ENCODE measurements around the gene ERCC6. TPM values are rescaled to one million over a fixed set of nuclear protein-coding genes. Genes with fewer than 3 reads are reported as not detected.

ERCC6 gene
- total RNA-seq, 1 donor from 2014 or later = 31.0 TPM

DNA sequence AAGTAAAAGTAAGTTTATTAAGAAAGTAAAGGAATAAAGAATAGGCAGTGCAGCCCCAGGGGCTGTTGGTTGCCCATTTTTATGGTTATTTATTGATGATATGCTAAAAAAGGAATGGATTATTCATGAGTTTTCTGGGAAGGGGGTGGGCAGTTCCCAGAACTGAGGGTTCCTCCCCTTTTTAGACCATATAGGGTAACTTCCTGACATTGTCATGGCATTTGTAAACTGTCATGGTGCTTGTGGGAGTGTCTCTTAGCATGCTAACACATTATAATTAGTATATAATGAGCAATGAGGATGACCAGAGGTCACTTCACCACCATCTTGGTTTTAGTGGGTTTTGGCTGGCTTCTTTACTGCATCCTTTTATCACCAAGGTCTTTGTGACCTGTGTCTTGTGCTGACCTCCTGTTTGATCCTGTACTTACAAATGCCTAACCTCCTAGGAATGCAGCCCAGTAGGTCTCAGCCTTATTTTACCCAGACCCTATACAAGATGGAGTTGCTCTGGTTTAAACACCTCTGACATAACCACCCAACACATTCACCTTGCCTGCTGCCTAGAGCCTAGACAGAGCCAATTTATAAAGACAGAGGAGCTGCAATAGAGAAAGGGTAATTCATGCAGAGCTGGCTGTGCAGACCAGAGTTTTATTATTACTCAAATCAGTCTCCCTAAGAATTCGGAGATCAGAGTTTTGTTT lies 10.9 kb upstream of the ERCC6 start:
- DNase-seq (ENCODE audit: low spot score) = no peak

DNA sequence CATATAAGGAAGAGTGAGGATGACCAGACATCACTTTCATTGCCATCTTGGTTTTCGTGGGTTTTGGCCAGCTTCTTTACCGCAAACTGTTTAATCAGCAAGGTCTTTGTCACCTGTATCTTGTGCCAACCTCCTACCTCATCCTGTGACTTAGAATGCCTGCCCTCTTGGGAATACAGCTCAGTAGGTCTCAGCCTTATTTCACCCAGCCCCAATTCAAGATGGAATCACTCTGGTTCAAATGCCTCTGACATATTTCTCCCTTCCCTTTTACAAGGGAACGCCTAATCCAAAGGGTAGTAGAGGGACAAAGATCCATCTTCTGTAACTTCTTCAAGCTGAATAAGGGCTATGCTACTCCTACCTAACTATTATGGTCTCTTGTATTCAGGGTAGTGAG lies 4.7 kb upstream of the ERCC6 start:
- DNase-seq (ENCODE audit: low spot score) = no peak

DNA sequence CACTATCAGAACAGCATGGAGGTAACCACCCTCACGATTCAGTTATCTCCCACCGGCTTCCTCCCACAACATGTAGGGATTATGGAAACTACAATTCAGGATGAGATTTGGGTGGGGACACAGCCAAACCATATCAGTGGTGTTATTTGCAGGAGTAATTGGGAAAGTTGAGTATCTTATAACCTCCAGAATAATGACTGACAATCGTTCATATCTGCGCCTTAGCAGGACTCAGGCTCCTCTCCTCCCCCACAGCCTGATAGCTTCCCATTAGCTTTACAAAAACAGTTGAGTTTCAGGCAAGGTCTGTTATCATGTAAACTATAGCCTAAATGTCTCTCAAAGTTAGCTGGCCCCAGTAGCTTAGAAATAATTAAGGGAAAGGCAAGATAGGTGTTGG lies 3.4 kb upstream of the ERCC6 start:
- DNase-seq (ENCODE audit: low spot score) = no peak

DNA sequence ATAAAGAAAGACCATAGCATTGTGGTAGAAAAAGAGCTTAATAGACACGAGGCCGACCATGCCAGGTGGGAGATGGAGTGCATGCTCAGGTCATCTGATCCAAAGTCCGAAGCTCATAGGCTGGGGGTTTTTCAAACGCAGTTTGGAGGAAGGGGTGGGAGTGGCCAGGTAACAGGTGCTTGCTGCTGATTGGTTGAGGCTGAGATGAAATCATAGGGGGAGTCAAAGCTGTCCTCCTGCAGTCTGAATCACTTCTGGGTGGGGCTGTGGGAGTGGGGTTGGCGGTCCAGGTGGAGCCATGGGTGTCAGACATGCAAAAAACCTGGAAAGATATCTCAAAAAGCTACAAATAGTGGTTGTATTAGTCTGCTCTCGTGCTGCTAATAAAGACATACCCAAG lies 2.8 kb upstream of the ERCC6 start:
- no peak for DNase-seq (ENCODE audit: low spot score)

DNA sequence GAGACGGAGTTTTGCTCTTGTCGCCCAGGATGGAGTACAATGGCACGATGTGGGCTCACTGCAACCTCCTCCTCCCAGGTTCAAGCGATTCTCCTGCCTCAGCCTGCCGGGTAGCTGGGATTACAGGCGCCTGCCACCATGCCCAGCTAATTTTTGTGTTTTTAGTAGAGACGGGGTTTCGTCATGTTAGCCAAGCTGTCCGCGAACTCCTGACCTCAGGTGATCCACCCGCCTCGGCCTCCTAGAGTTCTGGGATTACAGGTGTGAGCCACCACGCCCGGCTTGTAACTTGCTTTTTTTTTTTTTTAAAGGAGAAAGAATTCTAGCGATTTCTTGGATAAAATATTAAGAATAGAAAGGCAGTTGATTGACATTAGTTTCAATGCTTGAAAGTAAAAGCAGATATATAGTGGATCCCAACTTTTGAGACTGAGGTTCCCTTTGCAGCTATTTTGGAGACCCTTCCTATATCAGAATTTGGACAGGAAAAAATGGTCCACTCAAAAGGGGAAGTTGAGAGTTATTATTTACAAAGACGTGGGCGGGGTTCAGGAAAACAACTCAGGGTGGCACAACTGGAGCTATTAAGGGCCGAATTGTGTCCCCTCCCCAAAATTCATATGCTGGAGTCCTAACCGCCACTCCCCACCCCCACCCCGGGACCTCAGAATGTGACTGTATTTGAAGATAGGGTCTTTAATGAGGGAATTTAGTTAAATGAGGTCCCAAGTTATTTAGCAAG lies 1.3 kb upstream of the ERCC6 start:
- no peak for DNase-seq (ENCODE audit: low spot score)

DNA sequence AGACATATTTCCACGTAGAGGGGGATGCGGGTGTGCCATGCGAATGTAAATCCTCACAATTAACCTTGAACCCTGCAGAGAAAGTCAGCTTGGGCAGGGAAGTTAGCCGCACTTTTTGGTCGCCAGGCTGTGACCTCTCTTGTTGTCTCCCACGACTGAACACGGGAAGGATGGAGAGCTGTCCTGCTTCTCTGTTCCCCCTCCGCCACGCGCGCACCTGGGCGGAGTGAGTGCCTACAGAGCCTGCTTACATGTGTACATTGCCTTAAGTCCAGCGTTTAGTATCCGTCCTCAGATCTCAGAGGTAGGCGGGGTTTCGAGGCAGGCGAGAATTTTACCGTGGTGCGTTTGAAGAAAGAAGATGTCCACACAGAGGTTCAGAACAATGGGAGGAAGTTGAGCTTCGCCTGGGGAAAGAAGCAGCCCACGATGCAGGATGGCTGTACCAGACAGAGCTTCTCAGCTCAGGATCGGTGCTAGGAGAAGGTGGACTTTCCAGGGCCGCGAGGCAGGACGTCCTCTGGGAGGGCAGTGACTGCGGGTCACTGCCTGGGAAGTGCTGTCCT lies 482 bp upstream of the ERCC6 start:
- peak; percentile 37 for DNase-seq (ENCODE audit: low spot score)

DNA sequence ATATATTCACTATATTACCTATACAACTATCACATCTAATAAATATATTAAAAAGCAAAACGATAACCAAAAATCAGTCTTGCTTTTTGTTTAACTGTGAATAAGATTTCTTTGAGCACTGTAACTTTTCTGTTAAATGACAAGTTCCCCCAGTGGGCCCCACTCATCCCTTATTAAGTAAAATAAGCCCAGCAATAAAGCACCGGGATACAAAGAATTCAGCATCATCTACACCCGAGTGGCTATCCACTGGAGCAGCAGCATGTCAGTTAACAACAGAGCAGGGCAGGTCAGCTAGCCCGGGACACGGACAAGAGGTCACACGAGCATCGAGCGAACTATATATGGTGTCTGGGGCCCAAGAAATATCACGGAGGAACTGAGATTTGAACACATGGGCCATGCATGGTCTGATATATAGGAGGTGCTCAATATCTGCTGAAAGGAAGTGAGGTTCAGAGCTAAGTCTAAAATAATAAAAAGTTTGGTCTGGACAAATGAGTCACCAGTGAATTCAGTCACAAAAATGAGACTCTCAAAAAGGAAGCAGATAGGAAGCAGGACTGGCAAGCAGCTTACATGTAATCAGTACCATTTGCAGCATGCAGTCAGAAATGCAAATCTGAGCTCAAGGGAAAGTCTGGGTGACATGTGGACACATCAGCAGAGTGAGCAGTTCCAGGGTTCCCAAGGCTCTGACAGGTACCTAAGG lies 4.1 kb downstream of the ERCC6 start:
- DNase-seq (ENCODE audit: low spot score) = no peak

DNA sequence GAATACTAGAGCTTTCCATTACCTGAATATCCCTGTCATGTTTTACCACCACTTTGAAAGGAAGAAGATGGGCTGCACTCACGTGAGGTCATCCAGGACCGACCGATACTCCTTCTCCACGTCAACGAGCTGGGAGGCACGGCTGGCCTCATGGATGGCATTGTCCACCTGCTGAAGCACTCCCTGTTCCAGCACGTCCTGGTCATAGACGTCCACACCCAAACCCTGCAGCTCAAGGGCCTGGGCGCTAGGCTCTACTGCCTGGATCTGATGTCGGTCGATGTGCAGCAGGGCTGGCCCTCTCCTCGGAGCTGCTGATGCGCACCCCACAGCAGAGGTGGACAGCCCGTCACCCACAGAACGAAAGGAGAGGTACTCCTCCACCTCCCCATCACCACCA lies 6.5 kb downstream of the ERCC6 start:
- DNase-seq (ENCODE audit: low spot score) = no peak

DNA sequence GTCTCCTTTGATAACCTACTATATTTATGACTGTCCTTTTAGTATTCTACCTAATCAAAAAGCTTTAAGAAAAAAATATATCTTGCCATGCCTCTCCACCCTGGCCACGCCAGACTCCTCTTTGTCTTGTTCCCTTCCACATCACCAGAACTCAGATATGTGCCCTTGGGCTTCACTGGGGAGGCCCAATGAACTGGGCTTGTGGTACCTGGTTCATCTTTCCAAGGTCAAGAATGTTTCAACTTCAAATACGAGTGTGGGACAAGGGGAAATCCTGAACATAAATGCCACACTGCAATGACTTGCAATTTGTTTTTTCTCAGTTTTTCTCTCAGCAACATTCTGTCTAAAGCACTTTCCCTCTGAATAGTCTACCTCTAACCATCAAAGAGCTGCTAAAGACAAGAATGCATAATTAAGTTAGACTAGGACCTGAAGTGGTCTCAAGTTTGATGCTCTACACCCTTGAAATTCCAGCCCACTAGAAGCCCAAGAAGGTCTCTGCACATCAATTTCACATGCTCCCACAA lies 9.9 kb downstream of the ERCC6 start:
- no peak for DNase-seq (ENCODE audit: low spot score)

DNA sequence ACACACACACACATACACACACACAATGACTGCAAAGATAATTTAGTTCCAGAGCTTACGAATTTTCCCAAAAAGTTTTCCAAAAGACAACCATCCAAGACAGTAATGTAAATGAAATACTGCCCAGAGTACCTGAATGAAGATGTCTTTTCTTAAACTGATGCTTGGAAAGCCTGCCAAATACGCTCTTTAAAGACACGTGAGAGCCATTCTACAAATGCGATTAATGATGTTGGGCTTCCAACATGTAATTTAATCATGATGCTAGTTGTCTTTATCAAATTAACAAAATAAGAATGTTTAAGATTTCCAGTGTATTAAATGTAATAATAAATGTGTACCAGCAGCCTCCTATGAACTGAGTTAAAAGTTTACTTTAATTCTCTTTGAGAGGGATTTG lies 11.1 kb downstream of the ERCC6 start:
- no peak for DNase-seq (ENCODE audit: low spot score)

DNA sequence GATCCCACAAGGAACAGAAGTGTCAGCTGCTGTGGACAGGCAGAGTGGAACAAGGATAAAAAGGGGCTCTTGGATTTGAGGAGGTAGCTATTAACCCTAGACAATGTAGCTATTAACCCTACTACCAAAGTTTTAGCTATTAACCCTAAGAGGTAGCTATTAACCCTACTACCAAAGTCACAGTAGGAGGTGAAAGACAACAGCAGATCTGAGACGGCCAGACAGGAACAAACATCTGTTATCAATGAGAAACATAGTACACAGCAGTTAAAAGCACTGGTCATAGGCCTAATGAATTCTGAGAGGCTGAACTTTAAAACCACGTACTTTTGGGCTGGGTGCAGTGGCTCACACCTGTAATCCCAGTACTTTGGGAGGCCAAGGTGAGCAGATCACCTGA lies 11.9 kb downstream of the ERCC6 start:
- no peak for DNase-seq (ENCODE audit: low spot score)

DNA sequence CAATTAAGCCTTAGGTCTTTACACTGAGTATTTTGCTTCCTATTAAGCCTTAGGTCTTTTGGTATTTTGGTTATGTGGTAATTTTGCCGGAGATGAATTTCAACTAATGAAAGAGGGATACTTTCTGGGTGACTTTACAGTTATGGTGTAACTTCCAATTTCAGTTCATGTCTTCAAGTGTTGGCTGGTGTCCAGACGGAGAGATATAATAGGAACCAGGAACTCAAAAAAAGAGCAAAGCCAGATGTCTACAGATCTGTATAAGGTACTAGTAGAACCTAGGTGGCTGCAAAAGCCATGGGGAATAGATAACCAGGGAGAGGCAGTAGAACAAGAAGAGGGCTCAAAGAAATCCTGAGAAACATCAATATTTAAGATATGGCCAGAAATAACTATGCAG lies 12.3 kb downstream of the ERCC6 start:
- no peak for DNase-seq (ENCODE audit: low spot score)

DNA sequence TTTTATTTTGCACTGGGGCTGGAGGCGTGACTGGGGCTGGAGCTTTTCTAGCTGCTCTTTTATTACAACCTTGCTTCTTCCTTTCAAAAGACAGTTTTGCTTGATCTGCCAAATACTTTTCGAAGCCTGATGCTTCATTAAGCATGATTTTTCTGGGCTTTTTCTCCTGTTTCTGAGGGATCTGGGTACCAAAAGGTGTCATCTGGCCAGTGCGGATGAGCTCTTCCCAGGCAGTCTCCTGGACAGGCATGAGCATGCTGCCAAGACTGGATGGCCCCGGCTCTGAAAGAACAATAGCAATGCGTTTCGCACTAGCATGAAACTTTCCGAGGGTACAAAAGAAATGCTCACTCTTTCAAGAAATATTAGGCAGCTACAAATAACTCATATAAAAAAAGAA lies 14.4 kb downstream of the ERCC6 start:
- no peak for DNase-seq (ENCODE audit: low spot score)

DNA sequence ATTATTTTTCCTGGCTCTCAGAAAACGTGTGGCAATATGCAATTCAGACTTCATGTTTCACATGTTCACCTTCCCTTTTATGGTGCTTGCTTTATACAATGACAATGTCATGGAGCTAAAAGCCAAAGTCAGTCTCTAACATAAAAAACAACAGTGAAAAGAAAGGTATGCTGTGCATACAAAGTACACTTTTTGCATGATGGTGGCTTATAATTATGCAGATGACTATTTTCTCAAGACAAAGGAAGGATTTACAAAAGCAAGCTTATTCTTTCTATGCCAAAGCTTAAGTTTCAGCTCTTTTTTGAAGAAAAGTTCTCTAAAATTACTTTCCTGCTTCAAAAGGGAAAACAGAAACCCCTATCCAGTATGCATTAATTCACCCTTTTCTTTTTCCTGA lies 15.6 kb downstream of the ERCC6 start:
- DNase-seq (ENCODE audit: low spot score) = no peak

DNA sequence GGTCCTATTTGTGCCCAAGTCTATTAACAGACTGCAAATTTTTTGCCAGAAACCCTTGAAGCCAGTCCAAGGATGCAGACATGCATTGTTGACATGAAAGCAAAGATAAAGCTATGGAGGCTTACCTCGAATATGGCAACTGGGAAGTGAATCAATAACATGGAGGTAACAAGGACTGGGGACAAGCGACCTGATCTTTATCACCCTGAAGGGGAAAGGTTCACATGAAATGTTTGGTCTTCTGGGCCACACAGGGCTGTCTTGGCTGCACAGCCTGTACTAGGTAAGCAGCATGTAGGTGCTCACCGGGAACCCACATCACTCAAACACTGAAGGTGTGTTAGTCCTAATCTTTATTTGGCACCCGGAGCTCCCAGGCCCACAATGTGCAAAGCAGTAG lies 17.9 kb downstream of the ERCC6 start:
- DNase-seq (ENCODE audit: low spot score) = no peak

DNA sequence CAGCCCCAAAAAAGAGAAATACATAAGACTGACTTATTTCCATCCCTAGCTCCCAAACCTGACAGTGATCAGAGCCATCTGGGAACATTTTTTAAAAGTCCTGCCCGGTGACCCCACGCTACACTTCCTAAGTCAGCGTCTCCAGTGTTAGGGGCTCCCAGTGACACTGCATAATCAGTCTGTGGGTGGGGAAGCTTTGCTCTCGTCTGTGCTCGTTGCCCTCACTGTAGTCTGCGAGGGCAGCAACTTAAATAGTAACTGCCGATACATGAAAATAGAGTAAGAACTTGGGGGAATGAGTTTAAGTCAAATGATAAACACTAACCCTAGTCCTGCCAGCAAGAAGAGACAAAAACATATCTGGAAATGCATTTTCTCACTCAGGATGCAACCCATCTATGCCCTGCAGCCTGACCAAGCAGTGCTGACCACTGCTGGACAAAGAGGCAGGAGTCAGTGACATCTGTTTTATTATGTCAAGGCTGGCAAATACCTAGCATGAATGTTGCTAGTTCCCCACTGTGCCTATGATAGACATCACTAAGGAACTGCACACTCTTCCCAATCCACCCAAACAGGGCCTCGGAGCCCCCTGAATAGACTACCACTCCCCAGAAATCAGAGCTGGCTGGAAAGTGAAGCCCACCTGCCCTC lies 18.7 kb downstream of the ERCC6 start:
- no peak for DNase-seq (ENCODE audit: low spot score)

DNA sequence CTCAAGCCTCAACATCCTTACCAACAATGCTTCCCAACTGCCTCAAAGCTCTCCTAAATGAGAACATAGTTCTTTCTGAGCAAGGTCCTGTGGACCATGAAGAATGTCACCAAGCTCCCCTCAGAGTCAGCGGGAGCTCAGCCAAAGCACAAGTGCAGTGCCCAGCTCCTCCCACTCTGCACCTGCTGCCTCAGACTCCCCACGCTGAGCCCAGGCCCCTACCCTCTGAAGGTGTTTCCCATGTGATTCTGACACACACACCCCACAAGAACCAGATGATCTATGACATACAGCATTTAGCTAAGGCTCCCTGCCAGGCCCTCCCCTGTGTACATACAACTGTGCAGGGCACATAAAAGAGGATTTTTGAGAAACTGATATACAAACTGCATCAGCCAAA lies 19.2 kb downstream of the ERCC6 start:
- no peak for DNase-seq (ENCODE audit: low spot score)

DNA sequence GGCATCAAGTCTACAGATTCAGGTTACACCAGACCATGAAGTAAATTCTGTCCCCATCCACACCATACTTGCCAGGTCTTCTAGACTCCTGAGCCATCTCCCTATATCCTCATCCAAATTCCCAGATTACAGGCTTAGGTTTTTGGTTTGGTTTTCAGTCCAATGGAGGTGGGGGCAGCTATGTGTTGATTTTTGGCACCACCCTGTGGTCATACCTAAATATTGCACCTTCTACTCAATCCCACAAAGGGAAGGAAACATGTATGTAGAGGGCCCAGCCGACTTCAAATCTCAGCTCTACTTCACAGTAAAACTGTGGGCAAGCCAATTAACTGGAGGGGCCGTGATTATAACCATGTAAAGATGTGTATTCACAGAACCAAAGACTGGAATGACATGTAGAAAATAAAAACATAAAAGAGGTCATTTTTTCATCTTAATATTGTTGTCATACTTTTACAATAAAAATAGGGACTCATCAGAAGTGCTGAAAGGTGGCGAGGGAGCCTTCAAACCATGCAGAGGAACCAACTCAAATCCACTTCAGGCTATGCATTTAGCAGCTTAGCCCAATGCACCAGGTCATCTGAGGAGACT lies 19.8 kb downstream of the ERCC6 start:
- peak; percentile 30 for DNase-seq (ENCODE audit: low spot score)

DNA sequence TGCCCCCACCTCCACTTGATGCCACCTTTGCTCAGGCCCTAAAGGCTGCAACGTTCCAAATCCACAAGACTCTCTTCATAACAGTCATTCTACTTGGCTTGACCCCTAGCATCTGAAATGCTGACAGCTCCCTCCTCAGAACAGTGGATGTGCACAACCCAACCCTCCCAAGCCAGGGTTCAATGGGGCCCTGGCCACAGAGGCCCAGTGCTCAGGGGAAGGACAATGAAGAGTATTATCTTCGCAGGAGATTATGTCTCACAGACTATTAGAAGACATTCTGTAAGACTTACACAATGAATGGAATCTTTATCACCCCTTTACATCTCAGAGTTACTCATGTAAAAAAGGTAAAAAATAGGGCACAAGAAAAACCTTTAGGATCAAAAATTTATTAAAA lies 20.4 kb downstream of the ERCC6 start:
- DNase-seq (ENCODE audit: low spot score) = no peak

DNA sequence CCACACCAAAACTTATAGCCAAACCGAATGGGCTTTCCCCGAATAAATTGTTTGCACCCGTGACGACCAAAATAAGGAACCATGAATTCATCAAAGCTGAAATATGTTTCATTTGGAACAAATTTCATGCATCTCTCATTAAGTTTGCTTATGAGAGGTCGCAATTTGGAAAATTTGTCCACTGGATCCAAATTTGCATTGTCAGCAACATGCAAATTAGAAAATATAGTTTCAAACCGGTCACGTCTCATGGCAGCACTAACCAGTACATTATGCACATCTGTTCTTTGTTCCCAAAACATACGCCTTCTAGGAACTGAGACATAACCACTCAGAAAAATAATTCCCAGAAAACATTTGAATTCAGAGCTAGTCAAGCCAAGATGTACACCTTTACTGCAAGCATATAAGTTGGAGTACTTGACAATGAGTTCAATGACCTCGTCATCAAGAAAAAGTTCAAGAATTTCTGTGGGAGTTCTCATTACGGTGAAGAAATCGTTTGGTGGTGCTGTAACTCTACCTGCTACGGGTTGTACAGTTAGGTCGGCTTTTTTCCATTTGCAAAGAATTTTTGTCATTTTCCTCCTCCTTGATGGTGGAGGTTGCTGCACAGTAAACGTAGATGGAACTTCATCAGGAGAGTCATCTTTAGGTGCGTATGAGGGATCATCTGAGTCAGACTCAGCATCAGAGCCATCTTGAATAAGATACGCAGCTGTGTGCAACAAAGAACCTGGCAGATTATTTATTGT lies 22.5 kb downstream of the ERCC6 start:
- DNase-seq (ENCODE audit: low spot score) = no peak
